CD4-positive, alpha-beta T cell (primary cell): ENCODE data around the gene AUTS2. TPM values are rescaled to one million over a fixed set of nuclear protein-coding genes. Genes with fewer than 3 reads are reported as not detected.

Source experiments
- ATAC-seq: fragments of 200-7000 bp; cut with Tn5 transposase; one replicate; pipeline ENCODE4 v1.10.0; 2022; ENCODE audit warnings: mild to moderate bottlenecking; ENCODE audit not compliant: poor library complexity
- CTCF ChIA-PET: fragments of 350-600 bp; sonication (Branson Sonifier 250); formaldehyde crosslinking; loops from one replicate; lab custom pipeline; 2021; ENCODE audit warnings: antibody characterized with exemption, inconsistent platforms; lab: Charles Lee
- POLR2A ChIA-PET: fragments of 350-600 bp; sonication (Branson Sonifier 250); formaldehyde crosslinking; loops from one replicate; lab custom pipeline; 2021; ENCODE audit warnings: antibody characterized with exemption, inconsistent platforms; lab: Charles Lee
- DNase-seq, 14 experiments: peaks; one replicate each; pipeline ENCODE4 v3.0.0-alpha.2; 2013 to 2020; ENCODE audit warnings: mixed read lengths in 2 of 14
- H3K27ac ChIP-seq, 2 donors: one replicate each; pipeline versions ENCODE4 v1.5.1 to v1.7.0; 2013; ENCODE audit warnings: low read length in 2 of 2, low read depth in 1 of 2, mild to moderate bottlenecking in 1 of 2
- H3K27me3 ChIP-seq, 2 experiments: 1 replicate in 1 of 2; 2 replicates in 1 of 2; pipeline versions ENCODE4 v1.6.1 to v1.7.0; 2013; ENCODE audit warnings: low read length in 2 of 2, control low read depth in 1 of 2, mild to moderate bottlenecking in 1 of 2, moderate library complexity in 1 of 2; ENCODE audit not compliant: insufficient read depth in 2 of 2, control insufficient read depth in 1 of 2
- H3K36me3 ChIP-seq: one replicate; pipeline ENCODE4 v1.6.1; 2013; ENCODE audit warnings: low read length, control low read depth; ENCODE audit not compliant: insufficient read depth
- H3K4me1 ChIP-seq: one replicate; pipeline ENCODE4 v1.6.1; 2013; ENCODE audit warnings: low read length, control low read depth; ENCODE audit not compliant: insufficient read depth
- H3K4me3 ChIP-seq: one replicate; pipeline ENCODE4 v1.5.1; 2013; ENCODE audit warnings: mild to moderate bottlenecking, low read length, moderate library complexity
- H3K9me3 ChIP-seq, 2 experiments: 1 replicate in 1 of 2; 2 replicates in 1 of 2; pipeline versions ENCODE4 v1.6.1 to v1.7.0; 2013; ENCODE audit warnings: low read length in 2 of 2, mild to moderate bottlenecking in 2 of 2, control low read depth in 1 of 2, moderate library complexity in 1 of 2; ENCODE audit not compliant: control insufficient read depth in 1 of 2, insufficient read depth in 1 of 2
- H3K27ac Mint-ChIP-seq: one replicate; pipeline ENCODE4 v1.8.0; 2020; ENCODE audit warnings: mixed read lengths
- H3K27me3 Mint-ChIP-seq: one replicate; pipeline ENCODE4 v1.8.0; 2021; ENCODE audit warnings: mixed read lengths
- H3K36me3 Mint-ChIP-seq: one replicate; pipeline ENCODE4 v1.8.0; 2021; ENCODE audit warnings: low read depth, mixed read lengths
- H3K4me1 Mint-ChIP-seq: one replicate; pipeline ENCODE4 v1.8.0; 2021; ENCODE audit warnings: low read depth, mixed read lengths
- H3K4me3 Mint-ChIP-seq: one replicate; pipeline ENCODE4 v1.8.0; 2020; ENCODE audit warnings: mild to moderate bottlenecking, mixed read lengths
- H3K9me3 Mint-ChIP-seq: one replicate; pipeline ENCODE4 v1.8.0; 2020; ENCODE audit warnings: mixed read lengths
- CTCF ChIP-seq: fragments of 200-600 bp; IDR thresholded peaks from one replicate; pipeline ENCODE4 v1.8.0; 2022; ENCODE audit warnings: antibody characterized with exemption, mild to moderate bottlenecking
- intact Hi-C, 2 experiments: fragments of 100-400 bp; cut with DNase I in 1 of 2; cut with micrococcal nuclease in 1 of 2; formaldehyde crosslinking; loops; one replicate each; pipeline versions ENCODE4 v1.15.1 to v1.9.0; 2023 to 2025; cut with DNase I, micrococcal nuclease
- total RNA-seq, 174 experiments: library from RNA in 2 of 174; stranded (reverse) in 2 of 174; gene quantifications; one replicate each; pipeline ENCODE4 v1.2.3 and lab custom pipeline; 2021 to 2026

AUTS2 gene
- total RNA-seq, 2 experiments from 2014 or later = 43.6 to 47.6 TPM

- Mint-ChIP-seq H3K36me3 (no peaks in the 10 kb centered on the region), H3K27me3 (no peaks in the 10 kb centered on the region), H3K4me3 (no peak overlapping the region), H3K4me1 (no peaks in the 10 kb centered on the region), H3K9me3 (no peaks in the 10 kb centered on the region), H3K27ac (no peak overlapping the region)
- DNase-seq (no peak), ATAC-seq (no peak)
- Histone ChIP-seq H3K27ac (no peak overlapping the region), H3K4me1 (no peaks in the 10 kb centered on the region), H3K9me3 (no peaks in the 10 kb centered on the region), H3K27me3 (no peaks in the 10 kb centered on the region), H3K4me3 (no peak overlapping the region), H3K36me3 (no peaks in the 10 kb centered on the region)
- intact Hi-C loops = no loop called here
- CTCF ChIA-PET = interaction anchor here (0.7 kb wide), 1 partner anchor 144 kb away, joined by 3 read pairs; no protein-coding TSS in a partner anchor
- TF ChIP-seq CTCF = no peak
- POLR2A ChIA-PET = no interaction called here
Measured at GRCh38 chr7:70573071-70573661, 974.9 kb downstream of the AUTS2 start.

- Histone ChIP-seq H3K4me1 (no peaks in the 10 kb centered on the region), H3K9me3 (no peaks in the 10 kb centered on the region), H3K36me3 (no peaks in the 10 kb centered on the region), H3K4me3 (no peak overlapping the region), H3K27ac (no peak overlapping the region), H3K27me3 (no peaks in the 10 kb centered on the region)
- Mint-ChIP-seq H3K27me3 (no peaks in the 10 kb centered on the region), H3K4me3 (no peak overlapping the region), H3K27ac (no peak overlapping the region), H3K36me3 (no peaks in the 10 kb centered on the region), H3K9me3 (no peaks in the 10 kb centered on the region), H3K4me1 (no peaks in the 10 kb centered on the region)
- ChIA-PET POLR2A (no interaction called here), CTCF (interaction anchor here (0.7 kb wide), 1 partner anchor 143 kb away, joined by 3 read pairs; no protein-coding TSS in a partner anchor)
- intact Hi-C loops = no loop called here
- DNase-seq (no peak), ATAC-seq (no peak)
- TF ChIP-seq CTCF = no peak
Measured at GRCh38 chr7:70573696-70574095, 975.4 kb downstream of the AUTS2 start.

GRCh38 chr7:70574314-70574834, 976.1 kb downstream of the AUTS2 start:
- no peaks in the 10 kb centered on the region for H3K9me3 Mint-ChIP-seq
- no peaks in the 10 kb centered on the region for H3K9me3 ChIP-seq
- POLR2A ChIA-PET = no interaction called here

More at GRCh38 chr7:70574314-70574834, 976.1 kb downstream of the AUTS2 start:
- H3K4me1 ChIP-seq = no peaks in the 10 kb centered on the region
- no peaks in the 10 kb centered on the region for H3K4me1 Mint-ChIP-seq
- H3K27me3 ChIP-seq = no peaks in the 10 kb centered on the region
- H3K36me3 ChIP-seq = no peaks in the 10 kb centered on the region
- H3K4me3 Mint-ChIP-seq = no peak overlapping the region
- H3K27ac ChIP-seq = no peak overlapping the region
- no peak overlapping the region for H3K27ac Mint-ChIP-seq
- no peaks in the 10 kb centered on the region for H3K36me3 Mint-ChIP-seq
- intact Hi-C loops = no loop called here
- H3K27me3 Mint-ChIP-seq = no peaks in the 10 kb centered on the region
- DNase-seq = no peak
- CTCF ChIA-PET = no interaction called here
- no peak for TF ChIP-seq CTCF
- no peak overlapping the region for H3K4me3 ChIP-seq
- ATAC-seq = no peak
